Measurements from ENCODE around the gene SLC9A2.
A peak's percentile ranks its signal among the peaks of the same experiment; 100 is the strongest.

Gene SLC9A2

DNA sequence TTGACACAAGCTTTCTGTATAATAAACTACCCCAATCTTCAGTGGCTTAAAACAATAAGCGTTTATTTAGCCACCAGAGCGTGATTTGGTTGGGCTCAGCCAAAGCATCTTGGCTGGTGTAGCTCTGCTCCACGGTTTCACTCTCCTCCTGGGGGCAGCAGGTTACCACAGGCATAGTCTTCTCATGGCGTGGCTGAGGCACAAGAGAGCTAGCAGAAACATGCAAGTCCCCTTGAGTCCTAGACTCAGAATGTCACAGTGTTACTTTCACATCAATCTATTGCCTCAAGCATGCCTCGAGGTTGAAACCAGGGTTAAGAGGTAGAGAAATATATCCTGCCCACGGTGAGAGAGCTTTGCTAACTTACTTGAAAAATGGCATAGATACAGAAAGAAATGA, 19.9 kb upstream of the SLC9A2 start:
- no peak overlapping the region for H3K27ac ChIP-seq (replicated peaks)
- TF ChIP-seq SPI1 (IDR thresholded peaks at IDR 0.05; ENCODE audit: borderline replicate concordance, low read depth): no peak
- TF ChIP-seq GABPA (IDR thresholded peaks at IDR 0.05; ENCODE audit: low read depth): no peak
- TF ChIP-seq, protein P1, sequence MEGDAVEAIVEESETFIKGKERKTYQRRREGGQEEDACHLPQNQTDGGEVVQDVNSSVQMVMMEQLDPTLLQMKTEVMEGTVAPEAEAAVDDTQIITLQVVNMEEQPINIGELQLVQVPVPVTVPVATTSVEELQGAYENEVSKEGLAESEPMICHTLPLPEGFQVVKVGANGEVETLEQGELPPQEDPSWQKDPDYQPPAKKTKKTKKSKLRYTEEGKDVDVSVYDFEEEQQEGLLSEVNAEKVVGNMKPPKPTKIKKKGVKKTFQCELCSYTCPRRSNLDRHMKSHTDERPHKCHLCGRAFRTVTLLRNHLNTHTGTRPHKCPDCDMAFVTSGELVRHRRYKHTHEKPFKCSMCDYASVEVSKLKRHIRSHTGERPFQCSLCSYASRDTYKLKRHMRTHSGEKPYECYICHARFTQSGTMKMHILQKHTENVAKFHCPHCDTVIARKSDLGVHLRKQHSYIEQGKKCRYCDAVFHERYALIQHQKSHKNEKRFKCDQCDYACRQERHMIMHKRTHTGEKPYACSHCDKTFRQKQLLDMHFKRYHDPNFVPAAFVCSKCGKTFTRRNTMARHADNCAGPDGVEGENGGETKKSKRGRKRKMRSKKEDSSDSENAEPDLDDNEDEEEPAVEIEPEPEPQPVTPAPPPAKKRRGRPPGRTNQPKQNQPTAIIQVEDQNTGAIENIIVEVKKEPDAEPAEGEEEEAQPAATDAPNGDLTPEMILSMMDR (IDR thresholded peaks at IDR 0.05; ENCODE audit: insufficient read depth, low read length): no peak
- TF ChIP-seq POLR2AphosphoS5 (IDR thresholded peaks at IDR 0.05; ENCODE audit: low read depth): no peak
- TF ChIP-seq, protein P2, sequence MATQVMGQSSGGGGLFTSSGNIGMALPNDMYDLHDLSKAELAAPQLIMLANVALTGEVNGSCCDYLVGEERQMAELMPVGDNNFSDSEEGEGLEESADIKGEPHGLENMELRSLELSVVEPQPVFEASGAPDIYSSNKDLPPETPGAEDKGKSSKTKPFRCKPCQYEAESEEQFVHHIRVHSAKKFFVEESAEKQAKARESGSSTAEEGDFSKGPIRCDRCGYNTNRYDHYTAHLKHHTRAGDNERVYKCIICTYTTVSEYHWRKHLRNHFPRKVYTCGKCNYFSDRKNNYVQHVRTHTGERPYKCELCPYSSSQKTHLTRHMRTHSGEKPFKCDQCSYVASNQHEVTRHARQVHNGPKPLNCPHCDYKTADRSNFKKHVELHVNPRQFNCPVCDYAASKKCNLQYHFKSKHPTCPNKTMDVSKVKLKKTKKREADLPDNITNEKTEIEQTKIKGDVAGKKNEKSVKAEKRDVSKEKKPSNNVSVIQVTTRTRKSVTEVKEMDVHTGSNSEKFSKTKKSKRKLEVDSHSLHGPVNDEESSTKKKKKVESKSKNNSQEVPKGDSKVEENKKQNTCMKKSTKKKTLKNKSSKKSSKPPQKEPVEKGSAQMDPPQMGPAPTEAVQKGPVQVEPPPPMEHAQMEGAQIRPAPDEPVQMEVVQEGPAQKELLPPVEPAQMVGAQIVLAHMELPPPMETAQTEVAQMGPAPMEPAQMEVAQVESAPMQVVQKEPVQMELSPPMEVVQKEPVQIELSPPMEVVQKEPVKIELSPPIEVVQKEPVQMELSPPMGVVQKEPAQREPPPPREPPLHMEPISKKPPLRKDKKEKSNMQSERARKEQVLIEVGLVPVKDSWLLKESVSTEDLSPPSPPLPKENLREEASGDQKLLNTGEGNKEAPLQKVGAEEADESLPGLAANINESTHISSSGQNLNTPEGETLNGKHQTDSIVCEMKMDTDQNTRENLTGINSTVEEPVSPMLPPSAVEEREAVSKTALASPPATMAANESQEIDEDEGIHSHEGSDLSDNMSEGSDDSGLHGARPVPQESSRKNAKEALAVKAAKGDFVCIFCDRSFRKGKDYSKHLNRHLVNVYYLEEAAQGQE (IDR thresholded peaks at IDR 0.05; ENCODE audit: insufficient replicate concordance, low read depth): no peak
- H3K4me3 ChIP-seq (replicated peaks; ENCODE audit: insufficient read depth, low read length): no peak overlapping the region
- no peaks in the 10 kb centered on the region for H3K27me3 ChIP-seq (ENCODE audit: insufficient read depth, poor library complexity, severe bottlenecking)
- no peak for DNase-seq (ENCODE audit: low read depth in 1 of 2, low spot score in 1 of 2)

DNA sequence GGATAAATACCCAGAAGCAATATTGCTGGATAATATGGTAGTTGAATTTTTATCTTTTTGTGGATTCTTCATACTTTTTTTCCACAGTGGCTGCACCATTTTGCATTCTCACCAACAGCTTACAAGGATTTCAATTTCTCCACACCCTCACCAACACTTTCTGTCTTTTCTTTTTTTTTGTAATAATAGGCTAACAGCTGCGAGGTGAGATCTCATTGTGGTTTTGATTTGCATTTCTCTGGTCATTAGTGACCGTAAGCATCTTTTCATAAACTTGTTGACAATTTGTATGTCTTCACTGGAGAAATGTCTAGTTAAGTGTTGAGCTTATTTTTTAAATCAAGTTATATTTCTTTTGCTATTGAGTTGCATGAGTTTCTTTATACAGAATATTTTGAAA, 17.6 kb upstream of the SLC9A2 start:
- TF ChIP-seq GABPA (IDR thresholded peaks at IDR 0.05; ENCODE audit: low read depth): no peak
- TF ChIP-seq SPI1 (IDR thresholded peaks at IDR 0.05; ENCODE audit: borderline replicate concordance, low read depth): no peak
- TF ChIP-seq, protein P1 (IDR thresholded peaks at IDR 0.05; ENCODE audit: insufficient read depth, low read length): no peak
- TF ChIP-seq POLR2AphosphoS5 (IDR thresholded peaks at IDR 0.05; ENCODE audit: low read depth): no peak
- TF ChIP-seq, protein P2 (IDR thresholded peaks at IDR 0.05; ENCODE audit: insufficient replicate concordance, low read depth): no peak
- H3K27ac ChIP-seq (replicated peaks): no peak overlapping the region
- H3K4me3 ChIP-seq (replicated peaks; ENCODE audit: insufficient read depth, low read length): no peak overlapping the region
- DNase-seq (ENCODE audit: low read depth in 1 of 2, low spot score in 1 of 2): no peak
- H3K27me3 ChIP-seq (ENCODE audit: insufficient read depth, poor library complexity, severe bottlenecking): no peaks in the 10 kb centered on the region

- H3K4me3 ChIP-seq (replicated peaks; ENCODE audit: insufficient read depth, low read length): no peak overlapping the region
These were observed 15.4 kb upstream of the SLC9A2 start for GRCh38 chr2:102603904-102604303.

More at GRCh38 chr2:102603904-102604303, 15.4 kb upstream of the SLC9A2 start:
- DNase-seq (ENCODE audit: low read depth in 1 of 2, low spot score in 1 of 2): peak; percentile 50 to 84
- Histone ChIP-seq H3K27ac (replicated peaks) (no peak overlapping the region), H3K27me3 (ENCODE audit: insufficient read depth, poor library complexity, severe bottlenecking) (no peaks in the 10 kb centered on the region)
- TF ChIP-seq, protein P2 (IDR thresholded peaks at IDR 0.05; ENCODE audit: insufficient replicate concordance, low read depth): no peak
- TF ChIP-seq SPI1 (IDR thresholded peaks at IDR 0.05; ENCODE audit: borderline replicate concordance, low read depth): peak; percentile 97
